NCI-H226 (cell line): ENCODE measurements around the gene MEOX1.
"Not testable (repeated sequence)": the region's sequence is repeated elsewhere in the genome, so short reads cannot be mapped to it uniquely, and the experiment has no call there.

Experiments used
- DNase-seq: peaks from one replicate; pipeline ENCODE4 v3.0.0-alpha.2; 2015

The MEOX1 gene

DNA sequence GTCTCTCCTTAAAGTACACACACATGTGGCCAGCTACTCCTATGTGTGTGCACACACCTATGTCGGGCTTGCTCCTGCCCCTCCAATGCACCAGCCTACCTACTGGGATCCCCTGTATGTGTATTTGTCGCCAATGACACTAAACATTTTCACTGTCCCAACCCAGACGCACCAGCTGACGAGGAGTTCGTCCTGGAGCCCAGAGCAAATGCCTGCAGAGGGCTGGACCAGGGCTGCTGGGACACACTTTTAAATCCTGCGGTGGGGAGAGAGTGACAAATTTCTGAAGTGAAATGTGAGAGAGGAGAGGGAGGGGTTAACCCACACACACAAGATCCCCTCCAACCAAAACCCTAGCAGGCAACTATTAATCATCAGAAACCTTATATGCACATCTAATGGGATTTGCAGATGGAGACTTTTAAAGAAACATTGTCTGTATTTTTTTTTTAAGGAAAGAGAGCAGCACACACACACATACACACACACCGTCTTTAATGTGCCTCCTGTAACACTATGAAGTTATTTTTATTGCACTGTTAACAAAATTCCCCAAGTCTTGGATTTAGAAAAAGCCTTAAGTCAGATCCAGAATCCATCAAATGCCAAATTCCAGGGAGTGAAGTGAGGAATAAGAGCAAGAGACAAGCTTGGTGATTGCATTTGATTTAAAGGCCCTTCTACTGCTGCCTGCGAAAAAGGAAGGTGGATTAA lies at the start of gene MEOX1:
Gene MEOX1, minus strand, starts transcription at position 224 of the 714 bp plus-strand sequence. CDS start 388 bp downstream, outside the sequence.
- no peak for DNase-seq

DNA sequence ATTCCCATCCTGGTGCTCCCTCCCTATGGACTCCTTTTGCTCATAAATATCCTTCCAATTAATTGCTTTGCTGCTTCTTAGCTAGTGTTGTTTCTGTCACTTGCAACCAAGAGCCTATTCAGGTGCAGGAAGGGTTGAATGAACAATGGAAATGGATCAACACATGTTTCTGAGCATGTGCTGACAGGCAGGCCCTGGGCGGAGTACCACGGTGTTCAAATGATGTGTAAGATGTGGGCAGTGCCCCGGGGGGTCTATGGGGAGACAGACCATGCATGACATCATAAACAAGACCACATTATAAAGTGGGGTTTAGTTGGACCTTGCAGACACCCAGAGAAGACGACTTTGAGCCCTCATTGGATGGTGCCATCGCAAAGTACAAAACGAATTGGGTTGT lies 48.4 kb upstream of the MEOX1 start:
- no peak for DNase-seq

DNA sequence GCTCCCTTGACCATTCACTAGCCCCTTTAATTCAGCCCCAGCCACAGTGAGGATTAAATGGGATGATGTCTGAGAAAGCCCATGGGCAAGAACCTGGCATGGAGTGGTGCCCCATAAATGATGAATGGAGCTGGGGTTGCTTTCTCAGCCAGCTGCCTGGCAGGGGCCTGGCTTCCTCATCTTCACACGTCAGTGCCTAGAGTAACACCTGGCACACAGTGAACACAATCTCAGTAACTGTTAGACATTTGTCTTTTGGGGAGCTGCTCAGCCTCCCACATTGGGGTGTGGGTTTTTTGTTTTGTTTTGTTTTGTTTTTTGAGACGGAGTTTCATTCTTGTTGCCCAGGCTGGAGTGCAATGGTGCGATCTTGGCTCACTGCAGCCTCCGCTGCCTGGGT lies 47.5 kb upstream of the MEOX1 start:
- DNase-seq = no peak

DNA sequence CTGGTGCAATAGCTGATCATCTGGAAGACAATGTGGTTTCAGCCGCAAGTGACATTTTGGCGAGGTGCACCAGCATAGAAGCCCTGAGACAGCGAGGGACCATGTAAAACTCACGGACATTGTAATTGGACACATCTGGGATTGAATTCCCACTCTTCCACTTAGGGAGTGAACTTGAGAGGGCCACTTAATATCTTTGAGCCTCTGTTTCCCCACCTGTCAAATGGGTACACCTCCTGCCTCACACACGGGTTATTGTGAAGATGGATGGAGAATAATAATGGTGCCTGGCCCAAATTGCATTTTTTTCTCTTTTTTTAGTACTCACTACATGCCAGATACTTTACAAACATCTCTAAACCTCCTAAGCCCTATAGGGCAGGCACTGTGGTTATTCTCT lies 45.5 kb upstream of the MEOX1 start:
- DNase-seq = no peak

DNA sequence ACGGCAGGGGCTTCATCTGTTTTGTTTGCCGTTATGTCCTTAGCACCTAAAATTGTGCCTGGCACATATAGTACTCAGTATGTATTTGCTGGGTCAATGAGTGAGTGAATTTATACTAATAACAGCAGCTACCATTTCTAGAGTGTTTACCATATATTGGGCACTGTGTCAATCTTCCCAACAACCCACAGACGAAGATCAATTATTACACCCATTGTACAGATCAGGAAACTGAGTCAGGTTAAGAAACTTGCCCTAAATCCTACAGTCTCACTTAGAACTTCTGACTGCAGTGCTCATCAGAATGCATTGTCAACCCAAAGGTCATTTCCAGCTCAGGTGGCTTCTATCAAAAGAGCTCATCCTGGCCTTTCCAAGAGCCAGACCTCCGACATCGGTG lies 44.5 kb upstream of the MEOX1 start:
- DNase-seq = no peak

DNA sequence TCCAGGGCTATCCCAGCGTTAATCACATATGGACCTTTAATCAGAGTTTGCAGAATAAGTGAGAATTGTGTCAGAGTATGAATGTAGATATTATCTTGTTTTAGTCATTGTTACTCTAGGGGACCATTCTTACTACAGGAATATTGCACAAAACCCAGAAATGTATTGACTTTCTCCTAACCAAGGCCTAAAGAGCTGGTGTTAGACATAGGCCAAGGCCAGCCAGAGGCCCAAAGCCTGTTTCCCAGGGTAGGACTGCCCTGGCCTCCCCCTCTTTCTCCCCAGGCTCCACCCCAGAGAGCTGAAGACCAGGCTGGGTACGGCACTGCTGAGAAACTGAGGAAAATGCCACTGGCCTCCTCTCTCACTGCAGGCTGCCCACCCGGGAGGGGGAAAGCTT lies 41.9 kb upstream of the MEOX1 start:
- DNase-seq = no peak

DNA sequence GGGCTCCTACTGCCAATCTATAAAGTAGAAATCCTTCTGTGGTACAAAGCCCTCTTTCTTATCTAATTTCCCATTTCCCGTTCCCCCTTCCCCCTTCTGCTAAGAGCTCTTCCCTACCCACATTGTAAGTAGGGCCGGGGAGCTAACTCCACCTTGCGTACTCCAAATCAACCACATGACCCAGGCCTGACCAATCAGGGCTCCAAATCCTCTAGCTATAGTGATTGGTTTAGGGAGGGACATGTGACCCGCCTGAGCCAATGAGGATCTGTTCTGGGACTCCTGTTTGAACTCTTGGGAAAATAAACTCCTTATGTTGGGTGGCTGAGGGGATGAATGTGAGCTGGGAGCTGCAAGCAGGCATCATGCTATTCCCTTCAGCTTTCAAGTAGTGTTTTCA lies 40.9 kb upstream of the MEOX1 start:
- no peak for DNase-seq

DNA sequence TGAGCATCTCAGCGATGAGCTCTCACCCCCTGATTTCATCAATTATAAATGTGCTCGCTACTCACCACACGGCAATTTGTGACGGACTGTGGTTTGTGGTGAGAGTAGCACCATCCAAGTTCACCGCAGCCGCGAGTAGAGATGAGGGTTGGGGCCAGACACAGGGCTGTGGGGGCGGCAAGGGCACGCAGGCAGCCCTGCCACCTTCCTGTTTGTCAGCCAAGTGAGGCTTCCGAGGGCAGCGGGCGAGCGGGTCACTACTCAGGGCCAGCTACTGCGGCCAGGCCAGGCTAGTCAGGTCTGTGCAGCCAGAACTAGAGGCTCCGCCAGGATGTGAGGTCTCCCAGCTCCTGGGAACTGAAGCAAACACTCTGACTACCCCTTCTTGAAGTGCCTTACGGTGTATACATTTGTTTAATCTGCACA lies 39.6 kb upstream of the MEOX1 start:
- DNase-seq = no peak

DNA sequence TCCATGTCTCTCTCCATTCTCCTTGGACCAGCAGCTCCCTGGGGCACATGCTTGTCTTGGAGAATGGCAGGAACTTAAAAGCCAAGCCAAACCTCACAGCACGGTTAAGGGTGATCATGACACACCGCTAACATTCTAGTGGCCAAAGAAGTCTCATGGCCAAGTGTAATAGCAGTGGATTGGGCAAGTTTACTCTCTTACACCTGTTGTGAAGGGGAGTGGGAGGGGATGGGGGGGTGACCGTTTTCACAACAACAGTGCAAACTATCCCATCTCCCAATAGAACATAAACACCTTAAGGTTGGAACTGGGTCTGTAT lies 37.7 kb upstream of the MEOX1 start:
- no peak for DNase-seq

DNA sequence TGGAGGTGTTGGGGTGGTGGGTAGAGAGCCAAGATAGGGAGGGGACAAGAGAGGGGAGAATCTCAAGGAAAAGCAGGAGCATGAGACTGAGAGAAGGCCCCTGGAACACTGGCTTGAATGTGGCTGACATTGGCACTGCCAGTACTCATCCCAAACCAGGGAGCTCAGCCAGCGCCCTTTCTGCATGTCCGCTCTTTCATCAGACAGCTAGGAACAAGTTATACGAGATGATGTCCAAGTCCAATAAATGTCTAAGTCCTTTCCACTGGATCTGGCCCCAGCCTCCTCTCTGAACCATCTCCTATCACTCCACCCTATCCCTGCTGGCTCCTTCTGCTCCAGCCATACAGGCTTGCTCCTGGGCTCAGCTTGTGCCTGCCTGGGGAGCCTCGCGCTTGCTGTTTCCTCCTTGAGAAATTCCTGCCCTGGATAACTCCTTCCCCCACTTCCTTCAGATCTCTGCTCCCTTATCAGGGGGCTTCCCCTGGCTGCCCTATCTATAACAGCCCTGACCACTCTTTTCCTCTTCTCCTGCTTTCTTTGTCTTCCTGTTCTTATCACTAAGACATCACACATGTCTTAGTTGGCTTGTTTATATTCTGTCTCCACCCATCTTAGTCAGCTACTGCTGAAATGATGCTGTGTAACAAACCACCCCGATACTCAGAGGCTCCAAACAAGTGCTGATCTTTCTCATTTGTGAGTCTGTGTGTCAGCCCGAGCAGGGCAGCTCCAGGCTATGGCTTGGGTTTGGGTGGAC lies 37.1 kb upstream of the MEOX1 start:
- DNase-seq = peak; percentile 17

DNA sequence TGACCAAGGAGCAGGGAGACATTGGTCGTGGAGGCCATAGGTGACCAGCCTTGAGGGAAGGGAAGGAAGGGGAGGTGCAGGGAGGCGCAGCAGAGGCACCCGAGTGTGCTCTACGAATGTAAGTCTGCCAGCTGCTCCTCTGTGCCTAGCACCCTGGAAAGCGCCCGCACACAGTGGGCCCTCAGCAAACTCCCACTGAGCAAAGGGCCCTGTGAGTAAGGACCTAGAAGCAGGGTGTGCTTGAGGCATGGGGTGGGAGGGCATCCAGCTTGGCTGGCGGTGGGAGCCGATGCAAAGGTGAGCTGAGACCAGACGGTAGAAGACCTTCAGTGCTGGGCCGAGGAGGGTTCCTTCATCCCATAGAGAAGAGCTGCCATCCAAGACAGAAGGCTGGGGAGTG lies 36.2 kb upstream of the MEOX1 start:
- no peak for DNase-seq

DNA sequence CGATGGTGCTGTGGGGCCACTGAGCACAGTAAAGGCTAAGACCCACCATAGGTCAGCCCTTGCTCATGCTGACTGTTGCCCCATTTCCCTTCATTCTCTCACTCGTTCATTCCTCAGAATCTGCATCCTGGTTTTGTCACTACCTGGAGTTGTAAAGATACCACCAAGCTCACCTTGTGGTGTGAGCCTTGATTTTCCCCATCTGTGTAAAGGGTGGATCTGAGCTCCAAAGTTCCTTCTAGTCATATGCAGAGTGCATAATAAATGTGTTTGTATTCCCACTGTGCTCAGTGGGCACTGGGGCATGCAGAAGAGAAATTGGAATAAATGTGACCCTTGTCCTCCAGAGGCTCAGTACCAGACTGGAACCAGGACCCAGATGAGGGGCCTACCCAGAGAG lies 35.2 kb upstream of the MEOX1 start:
- DNase-seq = no peak

DNA sequence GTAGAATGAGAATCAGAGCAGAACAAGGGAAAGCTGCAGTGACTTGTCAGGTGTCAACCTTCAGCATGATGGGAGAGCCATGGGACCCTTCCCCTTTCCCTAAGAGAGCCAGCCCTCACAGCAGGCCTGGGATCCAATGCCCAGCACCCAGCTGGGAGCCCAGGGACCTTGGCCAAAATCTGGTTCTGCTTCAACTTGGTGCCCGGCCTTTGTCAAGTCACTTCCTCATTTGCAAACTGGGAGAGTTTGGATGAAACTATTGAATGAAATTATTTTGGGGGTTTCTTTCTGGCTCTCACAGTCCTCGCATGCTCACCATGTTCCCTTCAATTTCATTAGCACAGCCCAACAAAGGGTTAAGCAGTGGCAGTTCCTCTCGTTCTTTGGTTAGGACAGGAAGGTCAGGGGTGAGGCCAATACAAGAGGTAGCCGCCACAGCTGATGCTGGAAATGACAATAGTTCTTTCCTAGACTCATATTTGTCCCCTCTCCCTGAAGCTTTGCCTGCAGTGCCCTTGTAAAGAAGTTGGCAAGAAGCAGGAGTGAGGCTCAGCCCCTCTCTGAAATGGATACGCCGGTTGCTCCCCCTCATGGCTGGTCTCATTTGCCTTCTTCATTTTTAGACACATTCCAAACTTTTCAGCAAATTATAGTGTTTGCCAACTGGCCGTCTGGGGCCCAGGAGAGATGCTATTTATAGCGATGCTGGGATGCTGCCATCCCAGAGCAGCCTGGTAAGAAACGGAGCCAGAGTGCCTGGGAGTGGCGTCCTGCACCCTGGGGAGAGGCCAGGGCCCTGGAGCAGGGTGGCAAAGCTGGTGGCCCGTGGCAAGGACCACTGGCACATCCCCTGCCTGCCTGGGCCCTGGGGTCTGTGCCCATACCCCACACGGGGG lies 34.5 kb upstream of the MEOX1 start:
- DNase-seq = no peak

DNA sequence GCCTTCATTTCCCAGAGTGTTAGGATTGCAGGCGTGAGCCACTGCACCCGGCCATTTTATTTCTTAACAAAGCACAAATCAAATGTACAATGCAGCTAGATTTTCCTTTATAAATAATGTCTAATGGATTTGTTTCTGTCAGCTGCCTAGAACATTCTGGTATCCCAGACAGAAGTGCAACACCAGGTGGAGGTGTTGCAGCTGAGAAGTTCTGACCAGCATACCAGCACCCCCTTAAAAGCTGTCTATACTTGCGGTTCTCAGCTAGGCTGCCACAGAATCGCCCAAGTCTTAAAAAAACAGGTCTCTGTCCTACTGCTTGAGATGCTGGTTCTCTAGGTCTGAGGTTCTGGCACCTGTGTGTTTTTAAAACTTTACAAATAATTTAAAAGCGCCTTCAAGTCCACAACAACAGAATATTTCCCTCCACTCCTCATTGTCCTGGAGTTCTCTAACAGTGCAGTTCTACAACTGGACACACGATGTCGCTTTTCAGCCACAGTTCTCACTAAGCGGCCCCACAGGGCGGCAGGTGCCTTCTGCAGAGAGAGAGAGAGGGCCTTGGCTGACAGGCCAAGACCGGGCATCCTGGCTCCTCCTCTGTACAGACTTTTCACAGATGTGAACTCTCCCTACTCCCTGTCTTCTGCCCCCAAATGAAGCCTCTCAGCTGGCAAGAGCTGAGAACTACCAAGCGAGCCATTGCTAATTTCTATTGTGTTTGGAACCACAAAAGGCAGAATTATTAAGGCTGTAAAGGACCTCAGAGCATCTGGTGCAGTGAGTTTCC lies 32.6 kb upstream of the MEOX1 start:
- DNase-seq = peak; percentile 66

DNA sequence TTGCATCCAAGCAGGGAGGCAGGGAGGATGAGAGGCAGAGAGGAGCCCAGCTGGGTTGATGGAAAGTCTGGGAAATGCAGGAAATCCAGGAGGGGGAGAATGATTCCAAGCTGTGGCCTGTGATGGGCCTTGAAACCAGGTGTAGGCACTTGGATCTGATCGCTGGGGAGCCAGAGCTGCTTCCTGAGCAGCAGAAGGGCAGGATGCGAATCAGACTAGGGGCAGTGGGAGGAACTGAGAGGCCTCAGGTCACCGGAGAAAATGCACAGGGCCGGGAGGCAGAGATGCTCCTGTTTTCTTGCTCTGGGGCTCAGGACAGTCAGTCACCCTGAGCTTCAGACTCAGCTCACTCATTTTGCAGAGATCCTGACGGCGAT lies 29.6 kb upstream of the MEOX1 start:
- no peak for DNase-seq

DNA sequence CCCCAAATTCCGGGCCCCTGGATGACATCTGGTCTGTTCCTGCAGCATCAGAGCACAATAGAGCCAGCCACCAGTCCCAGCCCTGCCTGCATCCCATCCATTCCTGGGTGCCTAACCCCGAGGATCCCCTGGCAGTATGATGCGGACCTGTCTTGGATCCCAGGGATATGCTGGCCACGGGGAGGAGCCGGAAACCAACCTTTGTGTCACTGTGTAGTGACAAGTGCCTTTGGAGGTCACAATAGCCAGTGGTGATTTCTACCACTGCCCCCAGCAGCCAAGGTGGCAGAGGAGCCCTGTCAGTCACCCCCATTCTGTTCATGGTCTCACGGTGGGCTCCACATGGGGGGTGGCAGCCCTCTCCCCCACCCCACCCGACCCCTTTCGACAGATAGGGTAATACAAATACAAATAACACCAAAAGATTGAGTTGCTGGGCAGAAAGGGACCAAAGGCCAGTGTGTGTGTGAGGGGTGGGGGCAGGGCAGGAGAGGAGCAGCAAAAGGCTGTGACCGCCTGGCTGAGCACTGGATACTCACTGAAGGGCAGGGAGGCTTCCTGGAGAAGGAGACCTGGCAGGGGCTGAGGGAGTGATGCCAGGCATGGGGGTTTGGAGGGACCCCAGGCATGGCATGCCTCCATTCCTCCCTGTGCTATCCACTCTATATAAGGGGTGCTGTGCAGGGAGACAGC lies 29.0 kb upstream of the MEOX1 start:
- DNase-seq = no peak

DNA sequence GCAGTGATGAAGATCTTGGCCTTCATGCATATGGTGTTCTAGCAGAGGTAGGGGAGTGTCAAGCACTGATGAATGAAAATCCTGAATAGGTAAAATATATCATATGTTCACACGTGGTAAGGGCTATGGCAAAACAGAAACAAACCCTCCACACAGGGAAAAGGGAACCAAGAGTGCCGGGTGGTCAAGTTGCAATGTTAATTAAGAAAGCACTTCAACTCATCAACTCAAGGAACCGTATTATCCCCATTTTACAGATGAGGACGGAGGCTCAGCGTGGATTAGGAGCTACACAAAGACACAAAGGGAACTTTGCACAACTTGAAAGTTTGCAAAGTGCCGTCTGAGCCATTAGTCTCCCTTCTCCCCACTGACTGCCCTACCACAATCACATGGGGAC lies 28.1 kb upstream of the MEOX1 start:
- DNase-seq = no peak

DNA sequence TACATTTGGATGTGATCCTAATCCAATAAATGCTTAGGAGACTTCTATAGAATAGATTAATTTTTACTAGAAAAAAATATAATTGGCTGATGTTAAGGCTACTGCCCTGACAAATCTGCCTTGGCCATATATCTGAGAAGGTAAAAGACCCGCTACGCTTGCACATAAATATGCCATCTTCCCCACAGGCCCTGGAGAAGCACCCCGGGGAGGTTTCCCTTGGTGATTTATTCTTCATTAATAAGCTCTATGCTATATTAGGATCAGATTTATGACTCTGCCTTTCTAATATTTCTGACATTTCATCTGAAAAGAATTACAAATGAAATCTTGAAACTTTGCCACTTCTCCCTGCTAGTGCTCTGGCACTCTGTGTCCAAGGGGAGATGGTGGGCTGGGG lies 27.4 kb upstream of the MEOX1 start:
- no peak for DNase-seq

DNA sequence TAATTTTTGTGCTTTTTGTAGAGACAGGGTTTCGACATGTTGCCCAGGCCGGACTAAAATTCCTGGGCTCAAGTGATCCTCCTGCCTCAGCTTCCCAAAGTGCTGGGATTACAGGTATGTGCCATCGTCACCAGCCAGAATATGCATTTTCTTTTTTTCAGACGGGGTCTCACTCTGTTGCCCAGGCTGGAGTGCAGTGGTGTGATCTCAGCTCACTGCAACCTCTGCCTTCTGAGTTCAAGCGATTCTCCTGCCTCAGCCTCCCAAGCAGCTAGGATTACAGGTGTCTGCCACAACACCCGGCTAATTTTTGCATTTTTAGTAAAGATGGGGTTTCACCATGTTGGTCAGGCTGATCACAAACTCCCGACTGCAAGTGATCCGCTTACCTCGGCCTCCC lies 25.2 kb upstream of the MEOX1 start:
- DNase-seq = not testable (repeated sequence)

DNA sequence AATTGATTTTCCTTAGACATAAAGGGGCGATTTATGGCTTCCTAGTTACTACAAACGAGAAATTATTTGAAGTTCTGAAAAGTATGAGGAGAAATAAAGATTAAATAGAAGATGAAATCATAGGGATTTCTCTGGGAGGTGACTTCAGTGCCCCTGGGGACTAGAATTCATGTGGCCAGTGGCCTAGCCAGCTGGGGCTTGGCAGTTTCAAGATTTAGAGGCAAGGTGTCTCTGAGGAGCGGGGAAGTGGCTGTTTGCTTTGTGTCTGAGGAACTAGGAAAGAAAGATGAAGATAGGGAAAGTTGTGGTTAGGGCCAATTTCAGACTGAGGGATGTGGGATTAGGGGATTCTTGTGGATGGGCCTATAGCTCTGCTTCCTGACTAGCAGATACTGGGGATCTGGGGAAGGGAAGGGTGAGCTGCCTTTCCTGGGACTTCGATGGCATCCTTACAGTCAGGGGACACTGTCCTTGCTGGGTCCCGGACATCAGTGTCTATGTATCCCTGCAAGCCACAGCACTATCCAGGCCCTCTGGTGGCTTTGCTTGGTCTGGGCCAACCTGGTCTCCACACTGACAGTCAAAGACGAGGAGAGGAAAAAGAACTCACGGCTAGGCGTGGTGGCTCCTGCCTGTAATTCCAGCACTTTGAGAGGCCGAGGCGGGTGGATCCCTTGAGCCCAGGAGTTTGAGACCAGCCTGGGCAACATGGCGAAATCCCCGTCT lies 22.4 kb upstream of the MEOX1 start:
- no peak for DNase-seq

DNA sequence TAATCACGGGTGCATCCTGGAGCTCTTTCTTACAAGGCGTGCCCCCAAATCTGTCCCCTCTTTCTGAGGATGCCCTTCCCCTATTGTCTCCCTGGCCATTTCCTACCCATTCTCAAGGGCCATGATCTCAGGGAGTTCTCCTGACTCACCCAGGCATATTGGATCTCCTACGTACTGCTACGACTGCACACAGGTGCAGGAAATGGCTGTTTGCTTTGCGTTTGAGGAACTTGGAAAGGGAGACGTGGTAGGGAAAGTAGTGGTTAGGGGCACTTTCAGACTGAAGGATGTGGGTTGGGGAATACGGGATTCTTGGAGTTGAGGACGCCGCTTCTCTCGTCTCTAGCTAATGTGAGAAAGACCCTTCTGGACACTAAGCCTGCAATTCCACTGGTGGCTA lies 18.7 kb upstream of the MEOX1 start:
- no peak for DNase-seq

DNA sequence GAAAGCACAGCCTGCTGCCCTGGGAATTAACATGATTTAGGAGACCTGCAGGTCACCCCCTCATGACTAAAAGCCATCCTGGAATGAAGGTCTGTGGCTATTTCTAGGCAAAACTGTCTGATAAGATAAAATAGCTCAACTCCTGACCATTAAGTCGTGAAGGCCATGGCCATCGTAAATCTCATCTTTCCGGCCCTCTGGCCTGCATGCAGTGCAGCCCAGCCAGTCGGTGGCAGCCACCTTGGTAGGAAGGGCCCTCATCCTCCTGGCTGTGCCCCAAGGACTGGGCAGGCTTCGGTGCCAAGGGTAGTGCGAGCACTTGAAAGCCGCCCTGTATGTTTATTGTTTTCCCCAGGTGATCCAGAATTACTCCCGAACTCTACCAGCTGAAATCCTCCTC lies 18.2 kb upstream of the MEOX1 start:
- DNase-seq = no peak
